ENCODE data around the gene HDLBP.

The HDLBP gene

DNA sequence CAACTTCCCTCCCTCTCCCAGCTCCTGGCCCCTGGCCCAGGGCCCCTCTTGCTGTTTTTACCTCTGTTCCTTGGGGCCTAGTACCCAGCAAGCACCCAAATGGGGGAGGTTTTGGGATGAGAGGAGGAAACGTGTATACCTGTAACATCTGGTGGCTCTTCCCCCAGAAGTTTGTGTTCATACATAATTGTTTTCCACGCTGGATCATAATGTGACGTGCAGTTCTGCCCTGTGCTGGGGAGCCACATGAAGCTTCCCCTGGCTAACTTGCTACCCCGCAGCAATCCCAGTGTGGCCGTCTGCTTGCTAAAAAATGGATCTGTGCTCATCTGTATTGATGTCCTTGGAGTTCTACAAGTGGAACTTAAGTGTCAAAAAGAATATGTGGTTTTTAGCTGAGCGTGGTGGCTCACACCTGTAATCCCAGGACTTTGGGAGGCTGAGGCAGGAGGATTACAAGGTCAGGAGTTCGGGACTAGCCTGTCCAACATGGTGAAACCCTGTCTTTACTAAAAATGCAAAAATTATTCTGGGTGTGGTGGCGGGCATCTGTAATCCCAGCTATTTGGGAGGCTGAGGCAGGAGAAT is 90.5 kb downstream of the HDLBP start:
- no peak overlapping the region for H3K4me3 ChIP-seq (ENCODE audit: low read depth in 1 of 2, low read length in 2 of 2)
- no peak overlapping the region for H3K9ac ChIP-seq (ENCODE audit: low read depth in 1 of 2, low read length in 2 of 2)
- H3K4me1 ChIP-seq (ENCODE audit: control insufficient read depth in 1 of 2, insufficient read depth in 2 of 2, low read length in 2 of 2): peaks cover 5 to 12% of the 10 kb centered on the region in 2 donors
- no peak overlapping the region for H3K27ac ChIP-seq (ENCODE audit: low read depth, low read length)
- no peaks in the 10 kb centered on the region for H3K27me3 ChIP-seq (ENCODE audit: control insufficient read depth in 1 of 2, insufficient read depth in 2 of 2, low read length in 2 of 2)
- H3K36me3 ChIP-seq (ENCODE audit: control insufficient read depth in 1 of 2, insufficient read depth in 2 of 2, low read length in 2 of 2): peaks cover 31 to 43% of the 10 kb centered on the region in 2 donors
- H3K9me3 ChIP-seq (ENCODE audit: control insufficient read depth in 1 of 2, low read length in 2 of 2): no peaks in the 10 kb centered on the region

DNA sequence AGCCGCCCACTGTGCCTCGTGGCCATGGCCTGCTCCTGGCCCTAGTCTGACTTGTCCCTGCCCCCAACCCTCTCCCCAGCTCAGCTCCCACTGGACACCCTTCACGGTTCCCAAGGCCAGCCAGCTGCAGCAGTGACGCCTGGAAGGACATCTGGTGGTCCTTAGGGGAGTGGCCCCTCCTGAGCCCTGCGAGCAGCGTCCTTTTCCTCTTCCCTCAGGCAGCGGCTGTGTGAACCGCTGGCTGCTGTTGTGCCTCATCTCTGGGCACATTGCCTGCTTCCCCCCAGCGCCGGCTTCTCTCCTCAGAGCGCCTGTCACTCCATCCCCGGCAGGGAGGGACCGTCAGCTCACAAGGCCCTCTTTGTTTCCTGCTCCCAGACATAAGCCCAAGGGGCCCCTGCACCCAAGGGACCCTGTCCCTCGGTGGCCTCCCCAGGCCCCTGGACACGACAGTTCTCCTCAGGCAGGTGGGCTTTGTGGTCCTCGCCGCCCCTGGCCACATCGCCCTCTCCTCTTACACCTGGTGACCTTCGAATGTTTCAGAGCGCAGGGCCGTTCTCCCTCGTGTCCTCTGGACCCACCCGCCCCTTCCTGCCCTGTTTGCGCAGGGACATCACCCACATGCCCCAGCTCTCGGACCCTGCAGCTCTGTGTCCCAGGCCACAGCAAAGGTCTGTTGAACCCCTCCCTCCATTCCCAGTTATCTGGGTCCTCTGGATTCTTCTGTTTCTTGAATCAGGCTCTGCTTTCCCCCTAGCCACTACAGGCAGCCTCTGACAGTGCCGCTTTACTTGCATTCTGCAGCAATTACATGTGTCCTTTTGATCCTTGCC is 91.2 kb downstream of the HDLBP start:
- H3K27ac ChIP-seq (ENCODE audit: low read depth, low read length): no peak overlapping the region
- H3K4me1 ChIP-seq (ENCODE audit: control insufficient read depth in 1 of 2, insufficient read depth in 2 of 2, low read length in 2 of 2): peaks cover 6 to 12% of the 10 kb centered on the region in 2 donors
- H3K36me3 ChIP-seq (ENCODE audit: control insufficient read depth in 1 of 2, insufficient read depth in 2 of 2, low read length in 2 of 2): peaks cover 26 to 36% of the 10 kb centered on the region in 2 donors
- H3K9me3 ChIP-seq (ENCODE audit: control insufficient read depth in 1 of 2, low read length in 2 of 2): no peaks in the 10 kb centered on the region
- no peak overlapping the region for H3K4me3 ChIP-seq (ENCODE audit: low read depth in 1 of 2, low read length in 2 of 2)
- H3K9ac ChIP-seq (ENCODE audit: low read depth in 1 of 2, low read length in 2 of 2): no peak overlapping the region
- H3K27me3 ChIP-seq (ENCODE audit: control insufficient read depth in 1 of 2, insufficient read depth in 2 of 2, low read length in 2 of 2): no peaks in the 10 kb centered on the region

DNA sequence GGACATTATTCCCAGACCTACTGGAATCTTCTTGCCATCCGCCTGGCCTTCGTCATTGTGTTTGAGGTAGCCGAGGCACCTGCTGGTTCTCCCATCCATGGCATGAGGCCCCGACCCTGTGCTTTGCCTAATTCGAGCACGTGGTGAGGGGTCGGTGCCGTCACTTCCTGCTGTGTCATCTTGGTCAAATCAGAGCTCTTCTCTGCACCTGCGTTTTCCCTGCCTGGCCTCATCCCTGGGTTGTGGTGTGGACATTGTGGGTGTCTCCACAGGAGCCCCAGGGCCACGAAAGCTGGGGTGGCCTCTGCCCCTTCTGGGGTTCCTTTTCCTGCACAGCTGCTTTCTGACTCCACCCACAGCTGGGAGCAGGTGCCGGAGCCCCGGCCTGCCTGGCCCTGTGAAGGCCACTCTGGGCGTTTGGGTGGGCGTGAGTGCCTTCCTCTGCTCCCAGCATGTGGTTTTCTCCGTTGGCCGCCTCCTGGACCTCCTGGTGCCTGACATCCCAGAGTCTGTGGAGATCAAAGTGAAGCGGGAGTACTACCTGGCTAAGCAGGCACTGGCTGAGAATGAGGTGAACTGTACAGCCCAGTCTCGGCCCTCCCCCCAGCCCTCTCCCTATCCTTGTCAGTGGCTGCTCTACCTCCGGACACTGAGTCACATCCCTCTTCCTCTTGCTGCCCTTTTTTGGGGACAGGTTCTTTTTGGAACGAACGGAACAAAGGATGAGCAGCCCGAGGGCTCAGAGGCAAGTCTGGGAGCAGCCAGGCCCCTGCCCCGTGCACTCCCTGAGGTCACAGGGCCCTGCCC is 92.1 kb downstream of the HDLBP start:
- peaks cover 21 to 27% of the 10 kb centered on the region in 2 donors for H3K36me3 ChIP-seq (ENCODE audit: control insufficient read depth in 1 of 2, insufficient read depth in 2 of 2, low read length in 2 of 2)
- no peak overlapping the region for H3K9ac ChIP-seq (ENCODE audit: low read depth in 1 of 2, low read length in 2 of 2)
- H3K27ac ChIP-seq (ENCODE audit: low read depth, low read length): no peak overlapping the region
- H3K9me3 ChIP-seq (ENCODE audit: control insufficient read depth in 1 of 2, low read length in 2 of 2): no peaks in the 10 kb centered on the region
- H3K4me1 ChIP-seq (ENCODE audit: control insufficient read depth in 1 of 2, insufficient read depth in 2 of 2, low read length in 2 of 2): peaks cover 10 to 20% of the 10 kb centered on the region in 2 donors
- no peak overlapping the region for H3K4me3 ChIP-seq (ENCODE audit: low read depth in 1 of 2, low read length in 2 of 2)
- no peaks in the 10 kb centered on the region for H3K27me3 ChIP-seq (ENCODE audit: control insufficient read depth in 1 of 2, insufficient read depth in 2 of 2, low read length in 2 of 2)

DNA sequence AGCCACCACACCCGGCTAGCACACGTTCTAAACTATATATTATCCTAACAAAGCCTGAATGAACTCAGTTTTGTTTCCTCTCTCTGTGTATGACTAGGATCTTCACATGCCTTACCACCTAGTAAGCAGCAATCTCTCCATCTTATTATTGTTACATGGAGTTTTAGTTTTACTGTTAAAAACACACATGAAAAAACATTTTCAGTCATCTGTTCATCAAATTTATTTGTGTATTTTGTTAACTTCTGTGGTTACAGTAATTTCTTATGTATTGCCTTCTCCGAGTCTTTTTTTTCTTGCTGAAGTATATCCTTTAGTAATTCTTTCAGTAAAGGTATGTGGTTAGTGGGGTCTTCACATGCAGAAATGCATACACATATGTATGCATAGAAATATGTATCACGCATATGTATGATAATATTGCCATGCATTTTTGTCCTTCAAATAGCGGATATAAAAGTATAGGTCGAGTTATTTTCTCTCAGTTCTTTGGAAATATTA is 95.6 kb downstream of the HDLBP start:
- H3K4me1 ChIP-seq (ENCODE audit: control insufficient read depth in 1 of 2, insufficient read depth in 2 of 2, low read length in 2 of 2): peaks cover 10 to 20% of the 10 kb centered on the region in 2 donors
- no peak overlapping the region for H3K9ac ChIP-seq (ENCODE audit: low read depth in 1 of 2, low read length in 2 of 2)
- H3K27me3 ChIP-seq (ENCODE audit: control insufficient read depth in 1 of 2, insufficient read depth in 2 of 2, low read length in 2 of 2): no peaks in the 10 kb centered on the region
- H3K4me3 ChIP-seq (ENCODE audit: low read depth in 1 of 2, low read length in 2 of 2): no peak overlapping the region
- no peaks in the 10 kb centered on the region for H3K36me3 ChIP-seq (ENCODE audit: control insufficient read depth in 1 of 2, insufficient read depth in 2 of 2, low read length in 2 of 2)
- H3K9me3 ChIP-seq (ENCODE audit: control insufficient read depth in 1 of 2, low read length in 2 of 2): no peaks in the 10 kb centered on the region
- no peak overlapping the region for H3K27ac ChIP-seq (ENCODE audit: low read depth, low read length)

DNA sequence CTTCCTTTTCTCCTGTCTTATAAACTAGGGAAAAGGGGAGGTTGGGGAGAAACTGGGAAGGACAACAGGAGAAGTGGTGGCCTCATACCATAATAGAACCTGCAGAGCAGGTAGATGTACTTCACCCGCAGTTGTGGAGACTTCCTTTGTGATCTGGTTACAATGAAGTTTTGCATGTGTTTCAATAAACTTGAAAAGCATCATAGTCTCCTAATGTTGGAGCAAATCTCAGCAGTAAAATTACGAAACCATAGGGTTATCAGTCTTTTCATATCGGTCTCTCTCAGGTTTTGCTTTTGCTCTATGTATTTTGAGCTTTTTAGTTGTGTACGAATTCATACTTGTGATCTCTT is 96.5 kb downstream of the HDLBP start:
- Histone ChIP-seq H3K27ac (ENCODE audit: low read depth, low read length) (no peak overlapping the region), H3K4me1 (ENCODE audit: control insufficient read depth in 1 of 2, insufficient read depth in 2 of 2, low read length in 2 of 2) (peaks cover 4 to 15% of the 10 kb centered on the region in 2 donors), H3K9ac (ENCODE audit: low read depth in 1 of 2, low read length in 2 of 2) (no peak overlapping the region), H3K27me3 (ENCODE audit: control insufficient read depth in 1 of 2, insufficient read depth in 2 of 2, low read length in 2 of 2) (no peaks in the 10 kb centered on the region), H3K36me3 (ENCODE audit: control insufficient read depth in 1 of 2, insufficient read depth in 2 of 2, low read length in 2 of 2) (no peaks in the 10 kb centered on the region), H3K4me3 (ENCODE audit: low read depth in 1 of 2, low read length in 2 of 2) (peak overlapping the region; percentile 55 to 60), H3K9me3 (ENCODE audit: control insufficient read depth in 1 of 2, low read length in 2 of 2) (no peaks in the 10 kb centered on the region)

DNA sequence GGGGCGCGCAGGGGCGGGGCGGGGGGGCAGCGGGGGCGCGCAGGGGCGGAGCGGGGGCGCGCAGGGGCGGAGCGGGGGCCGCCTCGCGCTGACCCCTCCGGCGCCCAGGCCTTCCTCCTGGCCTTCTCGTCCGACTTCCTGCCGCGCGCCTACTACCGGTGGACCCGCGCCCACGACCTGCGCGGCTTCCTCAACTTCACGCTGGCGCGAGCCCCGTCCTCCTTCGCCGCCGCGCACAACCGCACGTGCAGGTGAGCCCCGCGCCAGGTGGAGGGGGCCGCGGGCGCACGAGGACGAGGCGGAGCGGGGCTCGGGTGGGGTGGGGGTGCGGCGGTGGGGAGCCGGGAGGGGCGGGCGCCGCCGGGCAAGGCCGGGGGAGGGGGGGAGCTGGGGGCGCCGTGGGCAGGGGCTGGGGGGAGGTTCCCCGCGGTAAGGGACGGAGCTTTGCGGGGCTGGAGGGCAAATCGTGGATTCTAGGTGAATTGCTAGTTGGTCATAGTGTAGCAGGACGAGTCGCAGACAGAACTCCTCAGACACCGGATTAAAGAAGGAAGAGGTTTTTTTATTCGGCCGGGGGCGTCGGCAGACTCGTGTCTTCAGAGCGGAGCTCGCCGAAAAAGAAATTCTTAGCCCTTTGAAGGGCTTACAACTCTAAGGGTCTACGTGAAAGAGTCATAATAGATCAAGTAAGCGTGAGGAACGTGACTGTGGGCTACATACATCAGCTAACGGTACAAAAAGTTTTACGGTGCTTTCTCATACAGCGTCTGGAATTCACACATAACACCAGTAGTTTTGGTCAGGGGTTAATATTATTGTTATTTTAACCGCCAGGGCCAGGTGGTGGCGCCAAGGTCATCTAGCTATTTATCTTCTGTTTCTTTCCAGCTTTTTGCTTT is 97.1 kb downstream of the HDLBP start:
- Histone ChIP-seq H3K9ac (ENCODE audit: low read depth in 1 of 2, low read length in 2 of 2) (peak overlapping the region in 1 of 2 donors; percentile 12), H3K27ac (ENCODE audit: low read depth, low read length) (no peak overlapping the region), H3K36me3 (ENCODE audit: control insufficient read depth in 1 of 2, insufficient read depth in 2 of 2, low read length in 2 of 2) (no peaks in the 10 kb centered on the region), H3K4me3 (ENCODE audit: low read depth in 1 of 2, low read length in 2 of 2) (peak overlapping the region; percentile 55 to 60), H3K9me3 (ENCODE audit: control insufficient read depth in 1 of 2, low read length in 2 of 2) (no peaks in the 10 kb centered on the region), H3K27me3 (ENCODE audit: control insufficient read depth in 1 of 2, insufficient read depth in 2 of 2, low read length in 2 of 2) (no peaks in the 10 kb centered on the region), H3K4me1 (ENCODE audit: control insufficient read depth in 1 of 2, insufficient read depth in 2 of 2, low read length in 2 of 2) (peaks cover 4 to 8% of the 10 kb centered on the region in 2 donors)

DNA sequence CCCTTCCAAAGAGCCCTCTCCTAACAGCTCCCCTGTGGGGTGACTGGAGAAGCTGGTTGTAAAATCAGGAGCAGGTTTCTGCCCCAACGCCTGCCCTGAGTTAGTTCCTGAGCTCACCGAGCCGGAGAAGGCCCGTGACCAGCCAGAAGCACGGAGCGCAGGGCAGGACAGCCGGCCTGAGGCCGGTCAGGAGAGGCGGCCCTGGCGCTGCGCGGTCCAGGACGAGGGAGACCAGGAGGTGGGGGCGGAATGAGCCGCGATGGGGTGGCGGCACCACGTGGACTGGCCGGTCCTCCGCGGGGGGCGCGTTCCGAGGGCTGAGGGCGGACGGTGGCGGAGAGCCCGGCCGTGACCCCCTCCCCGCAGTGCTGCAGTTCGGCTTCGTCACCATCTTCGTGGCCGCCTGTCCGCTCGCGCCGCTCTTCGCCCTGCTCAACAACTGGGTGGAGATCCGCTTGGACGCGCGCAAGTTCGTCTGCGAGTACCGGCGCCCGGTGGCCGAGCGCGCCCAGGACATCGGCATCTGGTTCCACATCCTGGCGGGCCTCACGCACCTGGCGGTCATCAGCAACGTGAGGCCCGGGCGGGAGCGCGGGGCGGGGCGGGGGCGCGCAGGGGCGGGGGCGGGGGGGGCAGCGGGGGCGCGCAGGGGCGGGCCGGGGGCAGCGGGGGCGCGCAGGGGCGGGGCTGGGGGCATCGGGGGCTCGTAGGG is 98.0 kb downstream of the HDLBP start:
- no peaks in the 10 kb centered on the region for H3K9me3 ChIP-seq (ENCODE audit: control insufficient read depth in 1 of 2, low read length in 2 of 2)
- peaks cover 4 to 7% of the 10 kb centered on the region in 2 donors for H3K4me1 ChIP-seq (ENCODE audit: control insufficient read depth in 1 of 2, insufficient read depth in 2 of 2, low read length in 2 of 2)
- no peaks in the 10 kb centered on the region for H3K27me3 ChIP-seq (ENCODE audit: control insufficient read depth in 1 of 2, insufficient read depth in 2 of 2, low read length in 2 of 2)
- H3K36me3 ChIP-seq (ENCODE audit: control insufficient read depth in 1 of 2, insufficient read depth in 2 of 2, low read length in 2 of 2): no peaks in the 10 kb centered on the region
- peak overlapping the region; percentile 52 to 54 for H3K4me3 ChIP-seq (ENCODE audit: low read depth in 1 of 2, low read length in 2 of 2)
- H3K9ac ChIP-seq (ENCODE audit: low read depth in 1 of 2, low read length in 2 of 2): no peak overlapping the region
- peak overlapping the region; percentile 62 for H3K27ac ChIP-seq (ENCODE audit: low read depth, low read length)

DNA sequence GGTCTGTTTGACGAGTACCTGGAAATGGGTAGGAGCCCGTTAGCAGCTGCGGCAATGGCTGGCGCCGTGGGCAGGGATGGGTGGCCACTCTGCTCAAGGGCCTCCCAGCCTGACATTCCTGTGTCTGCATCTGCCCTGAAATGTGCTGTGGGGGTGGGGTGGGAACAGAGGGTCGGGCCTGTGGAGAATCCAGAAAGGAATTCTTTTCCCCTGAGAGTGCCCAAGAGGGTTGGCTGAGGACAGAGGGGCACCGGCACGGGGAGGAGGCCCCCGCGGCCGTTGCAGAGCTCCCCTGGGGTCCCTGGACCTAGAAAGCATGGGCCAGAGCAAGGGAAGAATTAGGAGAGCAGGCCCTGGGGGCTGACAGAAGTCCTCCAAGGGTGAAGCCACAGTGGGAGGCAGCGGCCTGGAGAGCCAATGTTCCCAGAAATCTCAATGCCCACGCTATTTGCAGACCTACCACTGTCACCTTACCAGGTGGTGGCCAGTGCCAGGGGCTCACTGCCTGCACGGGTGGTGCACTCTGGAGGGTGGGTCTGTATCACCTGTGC is 99.2 kb downstream of the HDLBP start:
- Histone ChIP-seq H3K27ac (ENCODE audit: low read depth, low read length) (no peak overlapping the region), H3K36me3 (ENCODE audit: control insufficient read depth in 1 of 2, insufficient read depth in 2 of 2, low read length in 2 of 2) (no peaks in the 10 kb centered on the region), H3K4me3 (ENCODE audit: low read depth in 1 of 2, low read length in 2 of 2) (no peak overlapping the region), H3K27me3 (ENCODE audit: control insufficient read depth in 1 of 2, insufficient read depth in 2 of 2, low read length in 2 of 2) (no peaks in the 10 kb centered on the region), H3K9ac (ENCODE audit: low read depth in 1 of 2, low read length in 2 of 2) (no peak overlapping the region), H3K9me3 (ENCODE audit: control insufficient read depth in 1 of 2, low read length in 2 of 2) (no peaks in the 10 kb centered on the region), H3K4me1 (ENCODE audit: control insufficient read depth in 1 of 2, insufficient read depth in 2 of 2, low read length in 2 of 2) (peaks cover 4 to 7% of the 10 kb centered on the region in 2 donors)

DNA sequence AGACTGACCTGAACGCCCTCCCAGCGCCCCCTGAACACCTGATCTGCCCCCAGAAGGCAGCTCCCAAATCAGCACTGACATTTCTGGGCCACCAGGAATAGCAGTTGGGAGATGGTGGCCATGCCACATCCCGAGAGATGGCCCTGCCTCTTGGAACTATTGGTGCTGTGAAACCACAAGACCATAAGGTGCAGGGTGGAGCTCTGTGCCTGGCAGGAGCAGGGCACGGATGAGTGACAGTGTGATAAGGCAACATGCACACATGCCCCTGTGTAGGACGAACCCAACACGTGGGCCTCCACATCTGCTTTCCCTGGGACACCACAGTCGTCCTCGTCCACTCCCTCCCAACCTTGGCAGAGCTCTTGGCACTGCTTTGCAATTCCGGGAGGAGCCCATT is 100.1 kb downstream of the HDLBP start:
- no peak overlapping the region for H3K4me3 ChIP-seq (ENCODE audit: low read depth in 1 of 2, low read length in 2 of 2)
- H3K27ac ChIP-seq (ENCODE audit: low read depth, low read length): no peak overlapping the region
- no peaks in the 10 kb centered on the region for H3K9me3 ChIP-seq (ENCODE audit: control insufficient read depth in 1 of 2, low read length in 2 of 2)
- no peaks in the 10 kb centered on the region for H3K27me3 ChIP-seq (ENCODE audit: control insufficient read depth in 1 of 2, insufficient read depth in 2 of 2, low read length in 2 of 2)
- H3K4me1 ChIP-seq (ENCODE audit: control insufficient read depth in 1 of 2, insufficient read depth in 2 of 2, low read length in 2 of 2): peaks cover 4 to 7% of the 10 kb centered on the region in 2 donors
- no peak overlapping the region for H3K9ac ChIP-seq (ENCODE audit: low read depth in 1 of 2, low read length in 2 of 2)
- no peaks in the 10 kb centered on the region for H3K36me3 ChIP-seq (ENCODE audit: control insufficient read depth in 1 of 2, insufficient read depth in 2 of 2, low read length in 2 of 2)

Measured in duodenal mucosa (tissue), 2 donors.